PFSK-1 (cell line): ENCODE measurements around the gene STIP1.

ENCODE experiments used
- FOXP2 ChIP-seq: optimal IDR thresholded peaks from 2 replicates; pipeline ENCODE3; 2011; ENCODE audit warnings: borderline replicate concordance, control low read depth, inconsistent platforms; ENCODE audit not compliant: insufficient read depth; ENCODE audit errors: extremely low read length, extremely low read depth
- POLR2AphosphoS5 ChIP-seq: IDR thresholded peaks from 2 replicates; pipeline ENCODE4 v1.6.1; 2012; ENCODE audit warnings: low read depth, mild to moderate bottlenecking, control low read depth, low read length, moderate library complexity
- SIN3A ChIP-seq: IDR thresholded peaks from 2 replicates; pipeline ENCODE4 v1.6.1; 2012; ENCODE audit warnings: mild to moderate bottlenecking, low read length, moderate library complexity, borderline replicate concordance; ENCODE audit not compliant: insufficient read depth
- TAF1 ChIP-seq: IDR thresholded peaks from 2 replicates; pipeline ENCODE4 v1.6.1; 2012; ENCODE audit warnings: low read length, control low read depth, borderline replicate concordance; ENCODE audit not compliant: insufficient read depth

DNA sequence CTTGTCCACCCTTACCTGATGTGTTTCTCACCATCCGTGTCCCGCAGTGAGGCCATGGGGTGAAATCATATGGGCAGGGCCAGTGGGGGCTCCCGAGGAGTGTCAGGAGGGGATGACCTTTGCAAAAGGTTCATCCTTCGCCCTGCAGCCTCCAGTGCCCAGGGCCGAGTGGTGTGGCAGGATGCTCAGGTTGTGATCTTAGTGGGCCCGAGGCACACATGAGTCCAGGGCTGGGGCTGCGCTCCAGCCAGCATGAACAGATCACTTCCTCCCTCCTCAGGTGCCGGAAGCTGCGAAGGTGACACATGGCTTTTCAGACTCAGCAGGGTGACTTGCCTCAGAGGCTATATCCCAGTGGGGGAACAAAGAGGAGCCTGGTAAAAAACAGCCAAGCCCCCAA, 52.1 kb downstream of the STIP1 start:
- no peak for TF ChIP-seq FOXP2
- no peak for TF ChIP-seq TAF1
- TF ChIP-seq POLR2AphosphoS5, result no peak
- no peak for TF ChIP-seq SIN3A
